HG02943 (cell line): Measurements from ENCODE around the gene LAPTM5.

Source experiments
- ATAC-seq: cut with Tn5 transposase; IDR thresholded peaks from one replicate; pipeline ENCODE4 v1.9.1; 2021; ENCODE audit warnings: mild to moderate bottlenecking, low read depth, moderate library complexity; ENCODE audit not compliant: unreplicated experiment

The LAPTM5 gene

GRCh38 chr1:30686236-30686935 is 71.2 kb downstream of the LAPTM5 start:
- ATAC-seq: no peak

GRCh38 chr1:30685796-30686165 is 71.8 kb downstream of the LAPTM5 start:
- ATAC-seq: no peak

DNA sequence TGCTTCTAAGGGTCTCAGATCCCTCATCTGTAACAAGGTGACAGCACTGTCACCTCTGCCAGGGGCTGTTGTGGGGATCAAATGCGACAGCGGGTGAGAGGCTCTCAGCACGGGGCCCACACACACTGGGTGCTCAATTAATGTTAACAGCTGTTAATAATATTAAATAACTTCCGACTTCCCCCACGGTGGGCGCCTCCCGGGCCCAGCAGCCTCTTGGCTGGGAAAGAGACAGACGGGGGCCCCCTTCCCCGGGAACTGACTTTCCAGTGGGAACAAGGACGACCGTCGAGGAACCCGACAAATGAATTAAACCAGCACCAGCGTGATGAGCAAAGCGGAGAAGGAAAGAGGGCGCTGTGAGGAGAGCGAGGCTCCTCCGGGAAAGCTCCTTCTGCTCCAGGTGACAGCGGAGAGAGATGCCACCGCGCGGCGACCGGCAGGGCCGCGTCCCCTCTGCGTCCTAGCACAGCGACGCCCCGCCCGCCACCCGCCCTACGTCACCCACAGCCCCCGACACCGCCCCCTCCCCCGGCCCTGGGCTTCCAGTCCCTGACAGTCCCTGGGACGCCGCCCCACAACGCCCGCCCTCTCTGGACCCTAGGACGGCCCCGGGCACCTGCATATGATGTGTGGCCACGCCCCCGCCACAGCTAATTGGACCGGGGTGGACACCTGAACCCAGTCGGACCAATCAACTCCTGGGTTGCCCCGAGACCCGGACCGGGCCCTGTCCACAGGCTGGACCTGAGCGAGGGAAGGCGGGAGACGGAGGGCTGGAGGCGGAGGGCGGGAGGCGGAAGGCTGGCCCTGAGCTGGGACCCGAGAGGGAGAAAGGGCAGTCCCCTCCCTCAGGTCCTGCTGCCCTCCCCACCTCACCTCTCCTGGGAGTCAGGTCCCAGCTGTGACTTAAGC is 72.4 kb downstream of the LAPTM5 start:
- no peak for ATAC-seq

GRCh38 chr1:30684259-30684658 is 73.3 kb downstream of the LAPTM5 start:
- ATAC-seq: no peak

- no peak for ATAC-seq
Measured at GRCh38 chr1:30683699-30684098, 73.9 kb downstream of the LAPTM5 start.
